Measurements from ENCODE around the gene DTD1.

Gene DTD1

GRCh38 chr20:18742841-18743240 lies 155.0 kb downstream of the DTD1 start:
- no peak overlapping the region for H3K4me3 ChIP-seq (ENCODE audit: low read depth, low read length)
- TF ChIP-seq MAX (IDR thresholded peaks at IDR 0.05; ENCODE audit: low read depth, low read length), result no peak
- DNase-seq (ENCODE audit: low read depth), result no peak

GRCh38 chr20:18743665-18744440 lies 156.0 kb downstream of the DTD1 start:
- no peak for DNase-seq (ENCODE audit: low read depth)
- no peak overlapping the region for H3K4me3 ChIP-seq (ENCODE audit: low read depth, low read length)
- TF ChIP-seq CTCF (IDR thresholded peaks at IDR 0.05; ENCODE audit: low read depth, low read length), result no peak
- no peak for TF ChIP-seq POLR2A (IDR thresholded peaks at IDR 0.05; ENCODE audit: extremely low read depth, insufficient read length)
- TF ChIP-seq MAX (IDR thresholded peaks at IDR 0.05; ENCODE audit: low read depth, low read length), result no peak
- TF ChIP-seq MYC (IDR thresholded peaks at IDR 0.05; ENCODE audit: low read depth, low read length), result no peak

GRCh38 chr20:18747090-18747489 lies 159.2 kb downstream of the DTD1 start:
- no peak overlapping the region for H3K4me3 ChIP-seq (ENCODE audit: low read depth, low read length)
- DNase-seq (ENCODE audit: low read depth), result no peak
- no peak for TF ChIP-seq MYC (IDR thresholded peaks at IDR 0.05; ENCODE audit: low read depth, low read length)
- TF ChIP-seq CTCF (IDR thresholded peaks at IDR 0.05; ENCODE audit: low read depth, low read length), result no peak
- no peak for TF ChIP-seq POLR2A (IDR thresholded peaks at IDR 0.05; ENCODE audit: extremely low read depth, insufficient read length)

GRCh38 chr20:18748987-18749386 lies 161.1 kb downstream of the DTD1 start:
- TF ChIP-seq MAX (IDR thresholded peaks at IDR 0.05; ENCODE audit: low read depth, low read length) (no peak), POLR2A (IDR thresholded peaks at IDR 0.05; ENCODE audit: extremely low read depth, insufficient read length) (no peak), MYC (IDR thresholded peaks at IDR 0.05; ENCODE audit: low read depth, low read length) (no peak), CTCF (IDR thresholded peaks at IDR 0.05; ENCODE audit: low read depth, low read length) (no peak)
- no peak for DNase-seq (ENCODE audit: low read depth)
- no peak overlapping the region for H3K4me3 ChIP-seq (ENCODE audit: low read depth, low read length)

GRCh38 chr20:18749528-18749927 lies 161.7 kb downstream of the DTD1 start:
- DNase-seq (ENCODE audit: low read depth), result no peak
- TF ChIP-seq MAX (IDR thresholded peaks at IDR 0.05; ENCODE audit: low read depth, low read length) (no peak), MYC (IDR thresholded peaks at IDR 0.05; ENCODE audit: low read depth, low read length) (no peak), CTCF (IDR thresholded peaks at IDR 0.05; ENCODE audit: low read depth, low read length) (no peak), POLR2A (IDR thresholded peaks at IDR 0.05; ENCODE audit: extremely low read depth, insufficient read length) (no peak)
- no peak overlapping the region for H3K4me3 ChIP-seq (ENCODE audit: low read depth, low read length)

GRCh38 chr20:18750735-18751134 lies 162.9 kb downstream of the DTD1 start:
- no peak for TF ChIP-seq POLR2A (IDR thresholded peaks at IDR 0.05; ENCODE audit: extremely low read depth, insufficient read length)
- H3K4me3 ChIP-seq (ENCODE audit: low read depth, low read length), result no peak overlapping the region
- DNase-seq (ENCODE audit: low read depth), result no peak

- DNase-seq (ENCODE audit: low read depth), result no peak
- no peak overlapping the region for H3K4me3 ChIP-seq (ENCODE audit: low read depth, low read length)
- TF ChIP-seq CTCF (IDR thresholded peaks at IDR 0.05; ENCODE audit: low read depth, low read length), result no peak
These were observed 166.3 kb downstream of the DTD1 start for GRCh38 chr20:18754030-18754652.
